PFSK-1 (cell line): ENCODE measurements around the gene FKBP8.
A peak's percentile ranks its signal among the peaks of the same experiment; 100 is the strongest.

Experiments used
- FOXP2 ChIP-seq: optimal IDR thresholded peaks from 2 replicates; pipeline ENCODE3; 2011; ENCODE audit warnings: borderline replicate concordance, control low read depth, inconsistent platforms; ENCODE audit not compliant: insufficient read depth; ENCODE audit errors: extremely low read length, extremely low read depth
- POLR2AphosphoS5 ChIP-seq: IDR thresholded peaks from 2 replicates; pipeline ENCODE4 v1.6.1; 2012; ENCODE audit warnings: low read depth, mild to moderate bottlenecking, control low read depth, low read length, moderate library complexity
- REST ChIP-seq, 2 experiments: IDR thresholded peaks; 2 replicates each; pipeline versions ENCODE4 v1.6.1 to v1.8.0; 2011 to 2012; ENCODE audit warnings: low read depth in 2 of 2, low read length in 2 of 2, control low read depth in 1 of 2, inconsistent platforms in 1 of 2, mild to moderate bottlenecking in 1 of 2, moderate library complexity in 1 of 2; ENCODE audit not compliant: insufficient read depth in 1 of 2
- SIN3A ChIP-seq: IDR thresholded peaks from 2 replicates; pipeline ENCODE4 v1.6.1; 2012; ENCODE audit warnings: mild to moderate bottlenecking, low read length, moderate library complexity, borderline replicate concordance; ENCODE audit not compliant: insufficient read depth
- TAF1 ChIP-seq: IDR thresholded peaks from 2 replicates; pipeline ENCODE4 v1.6.1; 2012; ENCODE audit warnings: low read length, control low read depth, borderline replicate concordance; ENCODE audit not compliant: insufficient read depth

Gene FKBP8

GRCh38 chr19:18521692-18522123 lies 21.7 kb downstream of the FKBP8 start, which contains the start of gene ELL:
TSS of gene ELL (minus strand) at chr19:18522070. CDS start at chr19:18522055, 15 bp downstream.
- TF ChIP-seq SIN3A (0 out of 2 replicates have a peak, but pooled peaks have one; percentile 23), TAF1 (peak; percentile 75; the same call in 1 of the 2 replicates), REST (IDR thresholded peaks at IDR 0.05; ENCODE audit: insufficient read depth in 1 of 2, low read depth in 2 of 2, low read length in 2 of 2) (peak in 1 of 2 experiments; percentile 36; a peak in 1 of 4 replicates), FOXP2 (no peak), POLR2AphosphoS5 (peak; percentile 74)

- TF ChIP-seq SIN3A, result 0 out of 2 replicates have a peak, but pooled peaks have one; percentile 11
- no peak for TF ChIP-seq POLR2AphosphoS5
These were observed 22.3 kb downstream of the FKBP8 start for GRCh38 chr19:18520848-18521691.

GRCh38 chr19:18519962-18520847 lies 23.2 kb downstream of the FKBP8 start:
- TF ChIP-seq SIN3A (peak; percentile 41; the same call in 1 of the 2 replicates), REST (IDR thresholded peaks at IDR 0.05; ENCODE audit: insufficient read depth in 1 of 2, low read depth in 2 of 2, low read length in 2 of 2) (no peak)

- TF ChIP-seq TAF1, result no peak
- no peak for TF ChIP-seq FOXP2
- no peak for TF ChIP-seq REST (IDR thresholded peaks at IDR 0.05; ENCODE audit: insufficient read depth in 1 of 2, low read depth in 2 of 2, low read length in 2 of 2)
- TF ChIP-seq POLR2AphosphoS5, result no peak
- no peak for TF ChIP-seq SIN3A
These were observed 24.7 kb downstream of the FKBP8 start for GRCh38 chr19:18518639-18519038.

GRCh38 chr19:18517606-18518005 lies 25.8 kb downstream of the FKBP8 start:
- TF ChIP-seq SIN3A (no peak), TAF1 (no peak), POLR2AphosphoS5 (no peak), FOXP2 (no peak), REST (IDR thresholded peaks at IDR 0.05; ENCODE audit: insufficient read depth in 1 of 2, low read depth in 2 of 2, low read length in 2 of 2) (no peak)
